Measurements from ENCODE around the gene TUNAR.

Gene TUNAR

DNA sequence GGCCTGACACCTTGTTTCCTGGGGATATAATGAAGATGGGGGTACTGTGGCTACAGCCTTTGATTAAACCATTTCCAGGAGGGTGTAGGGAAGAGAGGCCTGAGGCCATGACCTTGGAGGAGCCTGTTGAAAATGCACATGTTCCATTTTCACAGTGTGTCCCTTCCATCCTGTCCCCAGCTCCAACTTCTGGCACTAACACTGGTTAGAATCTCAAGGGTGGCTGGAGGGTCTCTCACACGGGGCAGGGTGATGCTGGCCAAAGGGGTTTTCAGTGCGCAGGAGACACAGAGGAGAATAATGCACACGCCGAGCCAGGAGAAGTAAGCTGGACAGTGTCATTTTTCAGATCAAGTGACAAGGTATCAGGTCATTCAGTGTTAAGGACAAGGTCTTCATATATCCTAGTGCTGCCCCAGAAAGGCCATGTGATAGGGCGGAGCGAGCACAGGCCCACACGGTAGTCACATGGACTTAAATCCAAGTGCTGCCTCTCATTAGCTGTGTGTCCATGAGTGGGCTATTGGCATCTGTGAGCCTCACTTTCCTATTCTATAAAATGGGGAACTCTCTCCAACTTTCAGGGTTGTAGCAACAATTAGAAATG lies 36.4 kb upstream of the TUNAR start:
- H3K36me3 ChIP-seq (ENCODE audit: insufficient read depth, low read depth, low read length) = no peaks in the 10 kb centered on the region
- H3K27me3 ChIP-seq (ENCODE audit: insufficient read depth, low read length) = no peaks in the 10 kb centered on the region
- no peaks in the 10 kb centered on the region; the same call in 1 of the 2 replicates for H3K4me1 ChIP-seq (ENCODE audit: insufficient read depth, low read length)
- no peak overlapping the region for H3K27ac ChIP-seq (ENCODE audit: low read length)
- H3K9ac ChIP-seq (ENCODE audit: low read depth, low read length) = no peak overlapping the region
- H3K4me3 ChIP-seq (ENCODE audit: low read length) = no peak overlapping the region
- H3K9me3 ChIP-seq (ENCODE audit: insufficient read depth, low read depth, low read length) = no peaks in the 10 kb centered on the region

DNA sequence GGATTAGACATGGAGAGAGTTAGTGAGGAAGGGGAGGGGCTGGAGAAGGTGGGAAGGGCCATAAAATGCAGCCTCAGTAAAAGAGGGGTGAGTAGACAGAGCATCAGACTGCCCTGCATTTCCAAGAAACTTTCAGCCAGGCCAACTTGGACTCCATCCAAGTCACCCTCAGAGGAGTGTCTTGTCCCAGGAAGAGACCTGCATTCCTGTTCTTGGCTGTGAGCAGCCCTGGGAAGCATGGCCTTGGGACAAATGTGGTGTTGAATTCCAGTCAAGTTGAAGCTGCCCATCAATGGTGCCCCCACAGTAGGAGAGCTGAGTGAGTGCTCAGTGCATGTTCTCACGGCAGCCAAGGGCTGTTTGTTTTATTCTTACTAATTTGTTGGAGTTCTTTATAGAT lies 35.0 kb upstream of the TUNAR start:
- H3K27ac ChIP-seq (ENCODE audit: low read length) = no peak overlapping the region
- no peak overlapping the region for H3K9ac ChIP-seq (ENCODE audit: low read depth, low read length)
- H3K36me3 ChIP-seq (ENCODE audit: insufficient read depth, low read depth, low read length) = no peaks in the 10 kb centered on the region
- H3K27me3 ChIP-seq (ENCODE audit: insufficient read depth, low read length) = no peaks in the 10 kb centered on the region
- H3K9me3 ChIP-seq (ENCODE audit: insufficient read depth, low read depth, low read length) = no peaks in the 10 kb centered on the region; the same call in 1 of the 2 replicates
- H3K4me3 ChIP-seq (ENCODE audit: low read length) = no peak overlapping the region
- no peaks in the 10 kb centered on the region for H3K4me1 ChIP-seq (ENCODE audit: insufficient read depth, low read length)

DNA sequence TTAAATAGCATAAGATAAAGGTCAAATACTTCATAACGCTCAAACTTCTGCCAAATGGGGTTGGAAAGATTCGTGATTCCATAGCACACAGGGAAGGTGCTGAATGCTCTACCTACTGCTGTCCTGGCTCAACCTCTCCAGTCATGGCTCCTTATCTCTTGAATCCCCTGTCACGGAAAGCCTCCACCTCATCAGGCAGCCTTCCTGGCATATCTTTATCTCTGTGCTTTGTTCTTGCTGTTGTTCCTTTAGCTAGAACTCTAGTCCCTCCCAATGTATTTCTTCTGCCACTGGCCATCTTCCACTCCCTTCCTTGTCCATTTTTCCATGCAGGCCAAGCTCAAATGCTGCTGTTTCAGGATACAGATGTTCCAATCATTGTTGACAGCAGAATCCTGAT lies 26.9 kb upstream of the TUNAR start:
- Histone ChIP-seq H3K9ac (ENCODE audit: low read depth, low read length) (no peak overlapping the region), H3K4me1 (ENCODE audit: insufficient read depth, low read length) (peaks cover 7% of the 10 kb centered on the region; the same call in 1 of the 2 replicates), H3K27ac (ENCODE audit: low read length) (no peak overlapping the region), H3K4me3 (ENCODE audit: low read length) (no peak overlapping the region), H3K9me3 (ENCODE audit: insufficient read depth, low read depth, low read length) (no peaks in the 10 kb centered on the region; the same call in 1 of the 2 replicates), H3K36me3 (ENCODE audit: insufficient read depth, low read depth, low read length) (no peaks in the 10 kb centered on the region), H3K27me3 (ENCODE audit: insufficient read depth, low read length) (no peaks in the 10 kb centered on the region)

DNA sequence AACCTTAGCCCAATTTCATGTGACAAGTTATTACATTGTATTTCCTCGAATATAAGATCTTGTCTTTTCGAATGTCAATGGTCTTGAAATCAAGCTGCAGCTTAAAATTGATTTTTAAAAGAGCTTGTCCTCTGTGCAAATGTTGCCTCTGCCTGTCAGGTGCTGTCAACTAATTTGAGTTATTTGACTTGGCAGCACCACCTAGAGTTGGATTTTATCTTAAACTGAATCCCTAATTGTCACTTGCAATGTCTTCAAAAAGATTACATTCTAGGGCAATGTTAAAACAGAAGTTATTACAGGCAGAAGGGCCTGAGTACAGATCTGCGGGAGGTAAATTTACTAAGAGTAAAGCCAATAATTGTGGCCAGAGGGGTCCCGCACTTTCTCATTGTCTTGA lies 26.2 kb upstream of the TUNAR start:
- Histone ChIP-seq H3K27ac (ENCODE audit: low read length) (no peak overlapping the region), H3K4me1 (ENCODE audit: insufficient read depth, low read length) (peaks cover 7% of the 10 kb centered on the region; the same call in 1 of the 2 replicates), H3K36me3 (ENCODE audit: insufficient read depth, low read depth, low read length) (no peaks in the 10 kb centered on the region), H3K27me3 (ENCODE audit: insufficient read depth, low read length) (no peaks in the 10 kb centered on the region), H3K9me3 (ENCODE audit: insufficient read depth, low read depth, low read length) (no peaks in the 10 kb centered on the region; the same call in 1 of the 2 replicates), H3K9ac (ENCODE audit: low read depth, low read length) (no peak overlapping the region), H3K4me3 (ENCODE audit: low read length) (no peak overlapping the region)

DNA sequence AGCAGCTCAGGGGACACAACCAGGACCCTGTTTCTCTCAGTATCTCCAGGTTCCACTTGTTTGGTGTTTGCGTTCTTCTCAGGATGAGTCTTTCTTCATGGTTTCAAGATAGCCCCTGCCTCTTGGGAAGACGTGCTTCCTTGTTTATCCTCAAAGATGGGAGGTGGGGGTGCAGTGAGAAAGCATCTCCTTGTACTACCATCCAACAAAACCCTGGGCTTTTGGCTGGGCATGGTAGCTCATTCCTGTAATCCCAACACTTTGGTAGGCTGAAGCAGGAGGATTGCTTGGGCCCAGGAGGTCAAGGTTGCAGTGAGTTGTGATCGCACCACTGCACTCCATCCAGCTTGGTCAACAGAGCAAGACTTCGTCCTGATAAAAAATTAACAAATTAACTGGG lies 21.0 kb upstream of the TUNAR start:
- Histone ChIP-seq H3K27me3 (ENCODE audit: insufficient read depth, low read length) (no peaks in the 10 kb centered on the region), H3K36me3 (ENCODE audit: insufficient read depth, low read depth, low read length) (no peaks in the 10 kb centered on the region), H3K9me3 (ENCODE audit: insufficient read depth, low read depth, low read length) (no peaks in the 10 kb centered on the region), H3K4me3 (ENCODE audit: low read length) (no peak overlapping the region), H3K27ac (ENCODE audit: low read length) (no peak overlapping the region), H3K4me1 (ENCODE audit: insufficient read depth, low read length) (peaks cover 5% of the 10 kb centered on the region; the same call in 1 of the 2 replicates), H3K9ac (ENCODE audit: low read depth, low read length) (no peak overlapping the region)

DNA sequence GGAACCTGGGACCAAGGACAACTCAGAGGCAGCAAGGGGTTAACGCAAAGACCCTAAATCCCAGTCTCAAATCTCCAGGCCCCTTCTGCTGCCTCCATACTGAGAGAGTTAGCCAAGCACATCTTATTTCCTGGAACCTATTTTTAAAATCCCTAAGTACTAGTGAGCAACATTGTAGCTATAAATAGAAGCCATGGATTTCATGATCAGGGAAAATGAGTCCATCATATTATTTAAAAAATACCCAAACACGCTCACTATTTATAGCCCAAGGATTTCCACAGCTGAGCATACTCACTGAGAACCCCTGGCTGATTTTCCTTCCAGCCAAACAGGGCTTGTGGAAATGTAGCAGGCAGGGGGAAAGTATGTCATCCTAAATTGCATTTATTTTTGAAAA lies 19.4 kb upstream of the TUNAR start:
- H3K36me3 ChIP-seq (ENCODE audit: insufficient read depth, low read depth, low read length) = no peaks in the 10 kb centered on the region
- no peak overlapping the region for H3K9ac ChIP-seq (ENCODE audit: low read depth, low read length)
- H3K27ac ChIP-seq (ENCODE audit: low read length) = no peak overlapping the region
- no peaks in the 10 kb centered on the region for H3K27me3 ChIP-seq (ENCODE audit: insufficient read depth, low read length)
- no peaks in the 10 kb centered on the region for H3K9me3 ChIP-seq (ENCODE audit: insufficient read depth, low read depth, low read length)
- H3K4me1 ChIP-seq (ENCODE audit: insufficient read depth, low read length) = no peaks in the 10 kb centered on the region
- no peak overlapping the region for H3K4me3 ChIP-seq (ENCODE audit: low read length)

DNA sequence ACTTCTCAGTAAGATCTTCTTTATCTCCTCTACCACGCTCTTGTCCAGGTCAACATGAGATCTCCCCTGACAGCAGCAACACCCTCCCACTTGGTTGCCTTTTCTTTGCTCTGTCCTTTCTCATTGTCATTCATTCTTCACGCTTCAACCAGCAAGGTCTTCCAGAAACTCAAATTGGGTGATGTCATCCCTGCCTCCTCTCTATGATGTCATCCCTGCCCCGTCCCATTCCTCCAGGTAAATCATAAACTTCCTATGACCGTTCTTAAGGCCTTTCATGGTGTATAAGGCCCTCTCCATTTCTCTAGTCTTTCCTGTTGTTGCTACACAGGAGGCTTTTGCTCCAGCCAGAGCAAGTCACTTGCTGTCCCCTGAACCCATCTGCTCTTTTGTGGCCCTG lies 17.7 kb upstream of the TUNAR start:
- Histone ChIP-seq H3K27ac (ENCODE audit: low read length) (no peak overlapping the region), H3K4me1 (ENCODE audit: insufficient read depth, low read length) (no peaks in the 10 kb centered on the region), H3K9ac (ENCODE audit: low read depth, low read length) (no peak overlapping the region), H3K9me3 (ENCODE audit: insufficient read depth, low read depth, low read length) (no peaks in the 10 kb centered on the region), H3K4me3 (ENCODE audit: low read length) (no peak overlapping the region), H3K36me3 (ENCODE audit: insufficient read depth, low read depth, low read length) (no peaks in the 10 kb centered on the region), H3K27me3 (ENCODE audit: insufficient read depth, low read length) (no peaks in the 10 kb centered on the region)

DNA sequence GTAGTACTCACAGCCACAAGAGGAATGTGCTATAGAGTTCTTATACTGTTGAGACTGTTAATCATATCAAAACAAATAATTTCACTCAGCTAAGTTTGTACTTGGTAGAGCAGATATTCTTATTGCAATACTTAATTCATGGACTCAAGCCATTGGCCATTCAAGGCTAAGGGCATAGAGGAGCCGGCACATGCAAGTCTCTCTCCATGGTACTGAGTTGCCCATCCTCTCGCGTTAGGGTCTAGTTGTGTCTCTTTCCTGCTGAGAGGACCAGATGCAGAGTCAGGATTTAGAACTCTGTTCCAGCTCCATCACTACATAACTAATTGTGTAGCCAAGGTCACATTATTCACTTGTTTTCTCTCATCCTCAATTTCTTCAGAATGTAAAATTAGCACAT lies 14.4 kb upstream of the TUNAR start:
- Histone ChIP-seq H3K27me3 (ENCODE audit: insufficient read depth, low read length) (no peaks in the 10 kb centered on the region), H3K36me3 (ENCODE audit: insufficient read depth, low read depth, low read length) (no peaks in the 10 kb centered on the region), H3K4me1 (ENCODE audit: insufficient read depth, low read length) (no peaks in the 10 kb centered on the region), H3K9me3 (ENCODE audit: insufficient read depth, low read depth, low read length) (no peaks in the 10 kb centered on the region), H3K27ac (ENCODE audit: low read length) (no peak overlapping the region), H3K9ac (ENCODE audit: low read depth, low read length) (no peak overlapping the region), H3K4me3 (ENCODE audit: low read length) (no peak overlapping the region)

DNA sequence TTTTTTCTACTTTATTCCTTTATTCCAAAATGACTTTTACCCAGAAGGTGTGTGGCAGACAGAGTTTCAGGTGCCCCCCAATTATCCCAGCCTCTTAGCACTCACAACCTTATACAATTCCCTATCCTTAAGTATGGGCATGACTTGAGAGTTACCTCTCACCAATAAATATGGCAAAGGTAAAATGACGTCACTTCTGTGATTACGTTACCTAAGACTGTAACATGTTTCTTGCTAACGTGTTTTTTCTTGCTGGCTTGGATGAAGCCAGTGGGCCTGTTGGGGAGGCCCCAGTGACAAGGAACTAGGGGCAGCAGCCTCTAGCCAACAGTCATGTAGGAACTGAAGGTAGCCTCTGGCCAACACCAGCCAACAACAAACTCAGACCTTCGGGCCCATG lies 13.3 kb upstream of the TUNAR start:
- Histone ChIP-seq H3K27ac (ENCODE audit: low read length) (no peak overlapping the region), H3K27me3 (ENCODE audit: insufficient read depth, low read length) (no peaks in the 10 kb centered on the region)

DNA sequence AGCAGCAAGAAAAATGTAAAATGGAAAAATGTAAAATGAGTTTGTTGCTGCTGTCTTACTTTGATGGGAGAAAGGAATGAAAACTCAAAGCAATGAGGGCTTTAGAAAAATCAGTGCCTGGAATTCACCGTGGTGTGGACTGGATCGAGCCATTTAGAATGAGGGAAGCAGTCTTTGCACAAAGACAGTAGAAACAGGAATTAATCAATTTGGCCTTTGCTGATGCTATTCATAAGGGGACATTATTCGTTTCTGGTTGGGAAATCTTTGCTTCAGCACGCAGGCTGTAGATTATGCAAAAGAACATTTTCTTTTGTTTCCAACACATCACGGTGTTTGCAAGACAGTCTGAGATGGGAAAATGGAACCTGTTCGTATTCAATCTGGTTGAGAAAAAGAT lies 6.9 kb upstream of the TUNAR start:
- Histone ChIP-seq H3K27me3 (ENCODE audit: insufficient read depth, low read length) (peaks cover 13% of the 10 kb centered on the region), H3K4me1 (ENCODE audit: insufficient read depth, low read length) (no peaks in the 10 kb centered on the region)

More for the DNA sequence above, 13.3 kb upstream of the TUNAR start:
- no peaks in the 10 kb centered on the region for H3K4me1 ChIP-seq (ENCODE audit: insufficient read depth, low read length)
- no peaks in the 10 kb centered on the region for H3K9me3 ChIP-seq (ENCODE audit: insufficient read depth, low read depth, low read length)
- no peak overlapping the region for H3K4me3 ChIP-seq (ENCODE audit: low read length)
- H3K9ac ChIP-seq (ENCODE audit: low read depth, low read length) = no peak overlapping the region
- H3K36me3 ChIP-seq (ENCODE audit: insufficient read depth, low read depth, low read length) = no peaks in the 10 kb centered on the region

DNA sequence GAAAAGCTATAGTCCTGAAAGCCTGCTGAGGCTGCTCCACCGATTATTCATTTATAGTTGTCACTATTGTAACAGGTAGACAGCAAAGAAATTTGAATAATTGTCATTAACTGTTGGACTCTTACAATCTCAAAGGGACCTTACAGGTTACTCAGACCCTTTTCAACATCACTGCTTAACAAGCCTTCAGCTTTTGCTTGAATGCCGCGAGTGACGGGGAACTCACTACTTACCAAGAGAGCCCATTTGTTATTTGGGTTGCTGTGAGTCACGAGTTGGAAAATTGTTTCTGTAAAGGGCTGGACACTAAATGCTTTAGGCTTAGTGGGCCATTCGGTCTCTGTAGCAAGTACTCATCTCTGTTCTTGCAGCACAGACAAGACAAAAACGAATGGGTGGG lies 5.9 kb upstream of the TUNAR start:
- no peak overlapping the region for H3K9ac ChIP-seq (ENCODE audit: low read depth, low read length)
- no peaks in the 10 kb centered on the region for H3K9me3 ChIP-seq (ENCODE audit: insufficient read depth, low read depth, low read length)
- no peak overlapping the region for H3K4me3 ChIP-seq (ENCODE audit: low read length)
- no peaks in the 10 kb centered on the region for H3K36me3 ChIP-seq (ENCODE audit: insufficient read depth, low read depth, low read length)
- H3K27ac ChIP-seq (ENCODE audit: low read length) = no peak overlapping the region
- H3K4me1 ChIP-seq (ENCODE audit: insufficient read depth, low read length) = no peaks in the 10 kb centered on the region
- H3K27me3 ChIP-seq (ENCODE audit: insufficient read depth, low read length) = peaks cover 23% of the 10 kb centered on the region

More for the DNA sequence above, 6.9 kb upstream of the TUNAR start:
- Histone ChIP-seq H3K9ac (ENCODE audit: low read depth, low read length) (no peak overlapping the region), H3K36me3 (ENCODE audit: insufficient read depth, low read depth, low read length) (no peaks in the 10 kb centered on the region), H3K9me3 (ENCODE audit: insufficient read depth, low read depth, low read length) (no peaks in the 10 kb centered on the region), H3K4me3 (ENCODE audit: low read length) (no peak overlapping the region), H3K27ac (ENCODE audit: low read length) (no peak overlapping the region)

DNA sequence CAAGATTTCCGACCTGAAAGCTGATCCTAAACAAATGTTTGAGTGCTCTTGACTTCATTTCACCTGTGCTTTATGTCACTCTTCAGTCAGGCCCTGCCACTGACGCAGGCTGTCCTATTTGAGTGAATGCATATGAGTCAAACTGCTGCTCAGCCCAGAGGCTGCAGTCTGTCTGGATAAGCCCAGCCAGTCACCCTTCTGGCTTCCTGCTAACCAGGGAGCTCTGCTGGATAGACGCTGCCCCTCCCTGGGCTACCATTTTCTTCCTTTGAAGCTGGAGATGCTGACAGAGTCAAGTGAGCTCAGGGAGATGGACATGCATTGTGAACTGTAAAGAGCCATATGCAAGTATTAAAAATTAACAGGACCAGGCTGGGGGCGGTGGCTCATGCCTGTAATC lies 5.1 kb upstream of the TUNAR start:
- Histone ChIP-seq H3K27me3 (ENCODE audit: insufficient read depth, low read length) (peaks cover 25% of the 10 kb centered on the region), H3K27ac (ENCODE audit: low read length) (no peak overlapping the region), H3K4me1 (ENCODE audit: insufficient read depth, low read length) (no peaks in the 10 kb centered on the region), H3K9ac (ENCODE audit: low read depth, low read length) (no peak overlapping the region), H3K9me3 (ENCODE audit: insufficient read depth, low read depth, low read length) (no peaks in the 10 kb centered on the region), H3K4me3 (ENCODE audit: low read length) (no peak overlapping the region), H3K36me3 (ENCODE audit: insufficient read depth, low read depth, low read length) (no peaks in the 10 kb centered on the region)

Measured in iPS-20b (cell line).